Activated T-helper 1 cell treated with anti-CD3 and anti-CD28 coated beads, Interleukin-12 subunit alpha, Interleukin-12 subunit beta, Interleukin-2, Interleukin-4 antibody, amounts not matched to agents 30 ng/mL and 10 ng/mL and 1 ng/mL, durations not matched to agents 14 hours and 24 hours and 36 hours (primary cell): ENCODE data around the gene PGAM5. TPM values are rescaled to one million over a fixed set of nuclear protein-coding genes. Genes with fewer than 3 reads are reported as not detected.

Experiments used
- DNase-seq: peaks from one replicate; pipeline ENCODE4 v3.0.0; 2021; ENCODE audit warnings: low spot score
- H3K27ac Mint-ChIP-seq: one replicate; pipeline ENCODE4 v1.8.0; 2021; ENCODE audit warnings: mild to moderate bottlenecking, mixed read lengths
- H3K27me3 Mint-ChIP-seq: one replicate; pipeline ENCODE4 v1.8.0; 2022; ENCODE audit warnings: mild to moderate bottlenecking, moderate library complexity, mixed read lengths; ENCODE audit not compliant: insufficient read depth
- H3K36me3 Mint-ChIP-seq: one replicate; pipeline ENCODE4 v1.8.0; 2021; ENCODE audit warnings: low read depth, mixed read lengths
- H3K4me1 Mint-ChIP-seq: one replicate; pipeline ENCODE4 v1.8.0; 2021; ENCODE audit warnings: low read depth, mixed read lengths
- H3K4me3 Mint-ChIP-seq: one replicate; pipeline ENCODE4 v1.8.0; 2021; ENCODE audit warnings: mild to moderate bottlenecking, moderate library complexity, mixed read lengths
- H3K9me3 Mint-ChIP-seq: one replicate; pipeline ENCODE4 v1.8.0; 2021; ENCODE audit warnings: mixed read lengths
- intact Hi-C: fragments of 100-400 bp; cut with micrococcal nuclease; formaldehyde crosslinking; loops from one replicate; pipeline ENCODE4 v1.15.1; 2024
- total RNA-seq: library from RNA; stranded (reverse); gene quantifications from 2 replicates; pipeline ENCODE4 v1.2.3, GENCODE V29; 2022

The PGAM5 gene
- total RNA-seq, 1 donor from 2014 or later, result 111 TPM

DNA sequence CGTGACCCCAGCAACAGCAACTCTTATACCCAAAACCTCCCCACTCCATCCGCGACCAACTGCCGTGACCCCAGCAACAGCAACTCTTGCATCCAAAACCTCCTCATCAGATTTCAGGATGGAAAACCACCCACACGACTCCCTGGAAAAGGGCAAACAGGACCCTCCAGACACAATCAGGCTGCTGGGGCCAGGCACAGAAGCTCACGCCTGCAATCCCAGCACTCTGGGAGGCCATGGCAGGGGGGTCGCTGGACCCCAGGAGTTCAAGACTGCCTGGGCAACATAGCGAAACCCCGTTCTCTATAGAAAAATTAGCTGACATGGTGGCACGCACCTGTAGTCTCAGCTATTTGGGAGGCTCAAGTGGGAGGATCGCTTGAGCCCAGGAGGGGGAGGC is 19.7 kb downstream of the PGAM5 start:
- Mint-ChIP-seq H3K36me3 (peaks cover 76% of the 10 kb centered on the region), H3K9me3 (peaks cover 4% of the 10 kb centered on the region), H3K4me3 (no peak overlapping the region), H3K4me1 (no peaks in the 10 kb centered on the region), H3K27me3 (no peaks in the 10 kb centered on the region), H3K27ac (no peak overlapping the region)
- no peak for DNase-seq
- intact Hi-C loops, result no loop called here

DNA sequence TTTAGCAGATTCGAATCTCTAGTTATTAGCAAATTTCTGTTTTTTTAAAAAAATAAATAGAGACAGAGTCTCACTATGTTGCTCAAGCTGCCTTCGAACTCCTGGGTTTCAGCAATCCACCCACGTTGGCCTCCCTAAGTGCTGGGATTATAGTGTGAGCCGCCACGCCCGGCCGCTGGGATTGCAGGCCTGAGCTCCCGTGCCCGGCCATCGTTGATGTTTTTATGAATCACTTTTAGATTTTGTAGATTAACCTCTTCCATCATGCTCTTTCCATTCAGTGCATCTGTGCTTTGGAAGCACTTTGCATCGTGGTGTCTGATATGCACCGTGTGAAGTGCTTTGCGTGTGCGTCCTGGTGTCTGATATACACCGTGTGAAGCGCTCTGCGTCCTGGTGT is 20.9 kb downstream of the PGAM5 start:
- DNase-seq, result no peak
- H3K4me3 Mint-ChIP-seq, result no peak overlapping the region
- no peaks in the 10 kb centered on the region for H3K4me1 Mint-ChIP-seq
- peaks cover 74% of the 10 kb centered on the region for H3K36me3 Mint-ChIP-seq
- no peak overlapping the region for H3K27ac Mint-ChIP-seq
- intact Hi-C loops, result no loop called here
- H3K9me3 Mint-ChIP-seq, result peaks cover 4% of the 10 kb centered on the region
- no peaks in the 10 kb centered on the region for H3K27me3 Mint-ChIP-seq

DNA sequence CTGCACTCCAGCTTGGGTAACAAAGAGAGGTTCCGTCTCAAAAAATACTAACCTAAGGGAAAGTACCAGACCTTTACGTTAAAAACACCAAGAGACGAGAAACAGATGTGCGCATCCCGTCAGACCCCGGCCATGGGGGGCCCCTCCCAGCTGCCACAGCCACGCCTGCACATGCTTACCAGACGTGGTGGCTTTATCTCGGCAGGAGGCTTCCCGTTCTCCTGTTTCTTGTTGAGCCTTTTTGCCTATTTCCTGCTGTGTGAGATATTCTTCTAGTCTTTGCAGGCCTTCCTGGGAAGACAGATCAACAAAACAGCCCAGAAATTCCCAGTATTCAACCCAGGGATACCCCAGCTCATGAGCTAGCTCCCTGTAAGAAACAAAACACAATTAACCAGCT is 23.6 kb downstream of the PGAM5 start:
- H3K36me3 Mint-ChIP-seq, result peaks cover 72% of the 10 kb centered on the region
- no peaks in the 10 kb centered on the region for H3K27me3 Mint-ChIP-seq
- no peak overlapping the region for H3K4me3 Mint-ChIP-seq
- no peak overlapping the region for H3K27ac Mint-ChIP-seq
- DNase-seq, result no peak
- no peaks in the 10 kb centered on the region for H3K4me1 Mint-ChIP-seq
- intact Hi-C loops, result no loop called here
- peaks cover 4% of the 10 kb centered on the region for H3K9me3 Mint-ChIP-seq

DNA sequence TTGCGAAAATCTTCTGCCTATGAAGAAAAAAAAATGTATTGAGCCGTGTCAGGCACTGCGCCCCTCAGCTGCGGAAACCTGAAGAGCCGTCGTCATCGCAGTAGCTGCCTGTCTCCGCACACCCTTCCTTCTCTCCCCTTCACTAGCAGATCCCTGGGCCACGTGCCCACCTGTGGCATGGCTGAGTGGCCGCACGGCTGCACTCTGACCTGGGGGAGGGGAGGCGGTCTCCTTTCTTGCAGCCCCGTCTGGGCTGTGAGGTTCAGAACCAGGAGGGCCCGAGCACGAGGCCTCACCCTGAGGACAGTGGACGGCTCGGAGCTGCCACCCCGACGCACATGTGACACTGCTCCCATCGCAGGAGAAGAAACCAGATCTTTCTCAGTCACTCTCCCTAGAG is 24.9 kb downstream of the PGAM5 start:
- no peaks in the 10 kb centered on the region for H3K4me1 Mint-ChIP-seq
- H3K27ac Mint-ChIP-seq, result no peak overlapping the region
- peaks cover 73% of the 10 kb centered on the region for H3K36me3 Mint-ChIP-seq
- no peak for DNase-seq
- H3K4me3 Mint-ChIP-seq, result no peak overlapping the region
- intact Hi-C loops, result no loop called here
- H3K27me3 Mint-ChIP-seq, result no peaks in the 10 kb centered on the region
- H3K9me3 Mint-ChIP-seq, result peaks cover 4% of the 10 kb centered on the region

DNA sequence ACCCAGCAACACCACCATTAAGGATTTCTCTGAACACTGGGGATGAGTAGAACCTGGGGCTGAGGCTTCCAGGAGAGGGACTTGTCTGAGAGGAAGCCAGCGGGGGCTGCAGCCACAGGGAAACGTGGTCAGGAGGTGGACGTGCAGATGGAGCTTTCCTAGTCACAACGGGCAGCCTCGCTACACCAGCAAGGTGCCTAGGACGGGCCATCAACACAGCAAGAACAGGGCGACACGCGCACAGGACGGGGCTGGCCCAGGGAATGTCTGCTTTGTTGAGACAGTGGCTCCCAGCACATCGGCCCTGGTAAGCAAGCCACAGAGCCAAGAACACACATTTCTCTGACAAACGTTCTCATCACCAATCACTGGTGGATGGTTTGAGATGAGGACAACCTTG is 25.7 kb downstream of the PGAM5 start:
- peaks cover 76% of the 10 kb centered on the region for H3K36me3 Mint-ChIP-seq
- H3K9me3 Mint-ChIP-seq, result peaks cover 4% of the 10 kb centered on the region
- H3K4me1 Mint-ChIP-seq, result no peaks in the 10 kb centered on the region
- intact Hi-C loops, result no loop called here
- no peak for DNase-seq
- H3K27me3 Mint-ChIP-seq, result no peaks in the 10 kb centered on the region
- H3K4me3 Mint-ChIP-seq, result no peak overlapping the region
- H3K27ac Mint-ChIP-seq, result no peak overlapping the region

DNA sequence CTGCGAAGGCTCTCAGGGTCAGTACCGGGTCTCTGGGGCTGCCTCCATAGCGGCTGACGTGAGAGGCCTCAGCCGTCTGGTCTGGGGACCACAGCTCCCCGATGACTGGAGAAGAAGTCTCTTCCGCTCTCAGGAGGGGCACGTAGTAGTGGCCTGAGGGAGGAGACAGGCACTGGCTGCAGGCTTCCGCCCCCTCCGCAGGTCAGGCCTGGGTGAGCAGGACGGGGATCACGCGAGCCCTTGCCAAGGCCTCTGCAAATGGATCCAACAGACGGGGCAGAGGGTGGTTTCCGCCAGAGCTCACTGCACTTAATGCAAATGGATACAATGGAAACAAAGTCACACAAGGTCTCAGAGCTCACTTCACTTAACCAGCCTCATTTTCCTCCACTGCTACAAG is 26.3 kb downstream of the PGAM5 start:
- peaks cover 76% of the 10 kb centered on the region for H3K36me3 Mint-ChIP-seq
- intact Hi-C loops, result no loop called here

DNA sequence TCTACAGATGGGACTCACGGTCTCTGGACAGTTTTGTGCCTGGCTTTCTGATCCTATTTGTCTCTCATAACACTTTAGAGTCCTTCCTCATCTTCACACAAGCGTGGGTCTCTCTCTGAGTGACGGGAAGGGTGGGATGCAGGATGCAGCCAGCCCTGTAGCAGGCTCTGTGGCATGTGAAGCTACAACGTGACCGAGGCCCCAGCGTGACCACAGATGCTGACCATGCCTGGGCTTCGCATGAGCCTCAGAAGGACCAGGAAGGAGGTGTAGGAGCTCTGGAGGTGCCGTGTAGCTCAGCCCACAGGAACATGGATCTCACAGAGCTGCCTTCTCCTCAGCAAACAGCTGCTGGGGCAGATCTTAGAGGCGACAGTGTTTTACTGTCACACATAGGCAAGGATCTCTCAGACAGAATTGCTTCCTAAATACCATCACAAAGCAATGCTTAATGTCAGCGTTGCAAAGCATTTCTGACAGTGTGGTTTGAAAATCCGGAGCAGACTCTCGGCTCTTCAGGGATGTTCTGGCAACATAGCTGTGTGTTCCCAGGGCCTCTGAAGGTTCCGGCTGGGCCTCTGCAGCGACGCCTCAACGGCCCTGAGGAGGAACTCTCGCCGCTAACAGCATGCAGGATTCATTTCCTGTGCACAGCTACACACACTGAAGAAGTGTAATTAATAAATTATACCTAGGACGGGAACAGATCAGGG is 29.1 kb downstream of the PGAM5 start:
- no peak for DNase-seq
- Mint-ChIP-seq H3K4me3 (no peak overlapping the region), H3K36me3 (peaks cover 74% of the 10 kb centered on the region), H3K27me3 (no peaks in the 10 kb centered on the region), H3K9me3 (no peaks in the 10 kb centered on the region), H3K27ac (no peak overlapping the region), H3K4me1 (peaks cover 7% of the 10 kb centered on the region)
- intact Hi-C loops, result no loop called here

More for the DNA sequence above, 26.3 kb downstream of the PGAM5 start:
- Mint-ChIP-seq H3K4me1 (no peaks in the 10 kb centered on the region), H3K27ac (no peak overlapping the region), H3K4me3 (no peak overlapping the region), H3K9me3 (no peaks in the 10 kb centered on the region), H3K27me3 (no peaks in the 10 kb centered on the region)
- no peak for DNase-seq

DNA sequence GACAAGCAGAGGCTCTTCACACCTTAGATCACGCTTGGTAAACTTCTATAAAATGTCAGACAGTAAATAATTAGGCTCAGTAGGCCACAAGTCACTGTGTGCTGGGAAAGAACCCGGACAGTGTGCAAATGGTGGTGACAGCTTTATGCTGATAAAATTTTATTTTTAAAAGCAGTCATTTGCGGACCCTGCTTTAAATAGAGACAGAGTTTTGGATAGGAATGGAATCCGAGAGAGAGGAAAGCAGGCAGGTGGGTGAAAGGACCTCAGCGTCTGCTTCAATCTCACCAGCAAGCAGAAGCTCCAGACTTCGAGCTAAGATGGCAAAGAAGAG is 29.6 kb downstream of the PGAM5 start:
- Mint-ChIP-seq H3K27me3 (no peaks in the 10 kb centered on the region), H3K27ac (no peak overlapping the region)

DNA sequence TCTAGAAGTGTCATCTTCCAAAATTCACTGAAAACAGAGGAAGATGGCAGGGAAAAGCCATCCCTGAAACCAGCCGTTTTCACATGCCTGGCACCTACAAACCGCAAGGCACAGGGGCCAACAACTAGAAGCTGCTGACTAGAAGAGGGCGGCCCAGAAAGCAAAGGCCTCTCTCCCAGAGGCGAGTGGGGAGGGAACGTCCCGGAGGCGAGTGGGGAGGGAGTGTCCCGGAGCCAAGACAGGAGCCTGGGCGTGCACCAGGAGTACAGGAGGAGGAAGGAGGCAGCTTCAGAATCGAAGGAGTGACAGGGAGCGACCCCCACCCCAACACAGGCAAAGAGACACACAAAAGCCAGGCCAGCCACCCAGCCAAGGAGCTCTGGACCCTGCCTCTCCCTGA is 30.0 kb downstream of the PGAM5 start:
- Mint-ChIP-seq H3K27ac (no peak overlapping the region), H3K27me3 (no peaks in the 10 kb centered on the region), H3K4me1 (peaks cover 7% of the 10 kb centered on the region), H3K4me3 (no peak overlapping the region), H3K9me3 (no peaks in the 10 kb centered on the region), H3K36me3 (peaks cover 76% of the 10 kb centered on the region)
- intact Hi-C loops, result no loop called here
- DNase-seq, result no peak

More for the DNA sequence above, 29.6 kb downstream of the PGAM5 start:
- Mint-ChIP-seq H3K9me3 (no peaks in the 10 kb centered on the region), H3K4me1 (peaks cover 7% of the 10 kb centered on the region), H3K36me3 (peaks cover 77% of the 10 kb centered on the region), H3K4me3 (no peak overlapping the region)
- DNase-seq, result no peak
- intact Hi-C loops, result no loop called here

DNA sequence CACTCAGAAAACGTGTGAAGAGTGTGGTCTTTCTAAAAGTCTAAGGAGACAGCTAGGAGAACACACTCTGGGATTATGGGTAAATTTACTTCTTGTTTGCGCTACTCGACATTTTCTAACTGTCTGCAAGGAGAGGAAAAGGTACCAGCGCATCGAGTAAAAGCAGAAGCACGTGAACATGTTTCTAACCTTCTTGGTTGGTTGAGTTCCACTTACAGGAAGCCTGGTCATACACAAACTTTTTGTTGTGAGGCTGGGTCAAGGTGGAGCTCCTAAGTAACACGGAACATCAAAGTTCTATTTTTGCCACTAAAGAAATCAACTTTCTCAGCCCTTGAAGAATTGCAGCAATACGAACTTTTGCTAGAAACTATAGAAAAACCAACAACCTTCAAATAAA is 31.0 kb downstream of the PGAM5 start:
- Mint-ChIP-seq H3K4me3 (no peak overlapping the region), H3K27ac (no peak overlapping the region), H3K27me3 (no peaks in the 10 kb centered on the region), H3K4me1 (peaks cover 7% of the 10 kb centered on the region), H3K36me3 (peaks cover 72% of the 10 kb centered on the region), H3K9me3 (no peaks in the 10 kb centered on the region)
- no peak for DNase-seq
- intact Hi-C loops, result loop anchor here (1.0 kb wide), 1 partner anchor 9 kb away; no protein-coding TSS in a partner anchor

DNA sequence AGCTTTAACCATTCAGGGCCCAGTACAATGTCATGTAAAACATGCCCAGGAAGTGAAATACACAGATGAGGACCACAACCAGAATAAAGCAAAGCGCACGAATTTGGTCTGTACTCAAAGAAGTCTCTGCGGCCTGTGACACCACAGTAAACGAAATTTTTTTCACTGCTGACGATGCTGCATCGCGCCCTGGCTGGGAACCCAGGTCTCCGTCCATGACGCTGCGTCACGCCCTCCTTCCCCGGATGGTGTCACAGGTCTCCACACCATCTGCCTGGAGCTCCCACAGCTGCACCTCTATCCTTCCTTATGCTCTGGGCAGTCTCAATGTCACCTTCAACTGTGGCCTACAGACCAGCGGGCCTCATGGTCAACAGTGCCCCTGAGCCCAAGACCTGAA is 33.2 kb downstream of the PGAM5 start:
- H3K27ac Mint-ChIP-seq, result no peak overlapping the region
- H3K36me3 Mint-ChIP-seq, result peaks cover 76% of the 10 kb centered on the region
- H3K9me3 Mint-ChIP-seq, result no peaks in the 10 kb centered on the region
- no peak for DNase-seq
- no peaks in the 10 kb centered on the region for H3K27me3 Mint-ChIP-seq
- peaks cover 7% of the 10 kb centered on the region for H3K4me1 Mint-ChIP-seq
- intact Hi-C loops, result no loop called here
- no peak overlapping the region for H3K4me3 Mint-ChIP-seq

DNA sequence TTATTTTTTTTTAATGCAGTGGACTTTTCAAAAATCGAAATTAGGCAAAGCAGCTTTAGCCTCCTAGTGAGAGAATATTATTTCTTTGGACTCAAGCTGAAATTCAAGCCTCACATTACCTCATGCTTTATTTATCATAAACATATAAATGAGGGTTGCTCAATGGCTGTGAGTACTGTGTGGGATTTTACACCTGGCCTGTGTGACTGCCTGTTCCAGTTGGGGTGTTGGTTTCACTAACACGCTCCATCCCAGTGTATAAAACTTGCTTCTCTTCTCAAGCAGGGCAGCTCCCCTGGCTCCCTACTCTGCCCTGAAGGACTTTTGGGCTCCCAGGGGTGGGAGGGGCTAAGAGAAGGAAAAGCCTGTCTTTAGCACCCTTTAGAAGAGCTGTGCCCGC is 36.0 kb downstream of the PGAM5 start:
- Mint-ChIP-seq H3K27me3 (no peaks in the 10 kb centered on the region), H3K36me3 (peaks cover 64% of the 10 kb centered on the region), H3K9me3 (no peaks in the 10 kb centered on the region), H3K27ac (no peak overlapping the region), H3K4me3 (no peak overlapping the region), H3K4me1 (peaks cover 7% of the 10 kb centered on the region)
- intact Hi-C loops, result no loop called here
- no peak for DNase-seq

DNA sequence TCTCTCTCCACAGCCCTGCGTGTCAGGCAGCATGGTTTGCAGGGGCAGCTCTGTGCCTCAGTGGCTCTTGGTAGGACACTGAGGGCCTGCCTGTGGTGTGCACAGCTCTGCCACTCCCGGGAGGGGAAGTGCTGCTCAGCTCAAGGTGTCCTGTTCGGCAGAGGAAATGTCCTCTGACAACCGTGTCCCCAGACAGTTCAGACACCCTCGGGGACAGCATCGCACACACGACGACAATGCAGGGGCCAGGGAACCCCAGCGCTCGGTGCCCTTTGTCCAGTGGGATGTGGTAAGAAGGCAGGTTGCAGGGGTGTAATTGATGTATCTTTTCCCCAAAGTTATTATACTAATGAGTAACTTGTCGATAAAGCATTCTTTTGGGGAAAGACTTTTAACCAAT is 36.8 kb downstream of the PGAM5 start:
- no peaks in the 10 kb centered on the region for H3K9me3 Mint-ChIP-seq
- H3K4me1 Mint-ChIP-seq, result peaks cover 6% of the 10 kb centered on the region
- H3K36me3 Mint-ChIP-seq, result peaks cover 58% of the 10 kb centered on the region
- no peak overlapping the region for H3K27ac Mint-ChIP-seq
- intact Hi-C loops, result no loop called here
- no peak for DNase-seq
- no peaks in the 10 kb centered on the region for H3K27me3 Mint-ChIP-seq
- no peak overlapping the region for H3K4me3 Mint-ChIP-seq

DNA sequence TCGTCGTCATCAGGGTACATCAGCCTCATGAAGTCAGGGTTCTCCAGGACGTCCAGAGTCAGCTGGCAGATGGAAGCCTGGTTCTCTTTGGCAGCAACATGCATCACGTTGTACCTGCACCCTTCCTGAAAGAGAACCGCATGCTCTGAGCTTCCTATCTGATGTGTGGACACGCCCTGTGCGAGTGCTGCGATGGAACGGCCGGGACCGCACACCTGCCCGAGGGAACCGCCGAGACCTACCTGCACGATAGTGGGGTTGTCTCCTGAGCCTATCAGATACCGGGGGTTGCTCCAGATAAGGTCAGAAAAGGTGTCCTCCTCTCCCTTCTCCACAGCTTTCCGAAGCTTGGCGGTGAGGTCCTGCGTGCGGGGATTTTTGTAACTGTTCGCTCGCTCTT is 37.3 kb downstream of the PGAM5 start:
- intact Hi-C loops, result no loop called here
- Mint-ChIP-seq H3K27ac (no peak overlapping the region), H3K4me1 (peaks cover under 1% of the 10 kb centered on the region), H3K9me3 (no peaks in the 10 kb centered on the region), H3K4me3 (no peak overlapping the region), H3K36me3 (peaks cover 55% of the 10 kb centered on the region), H3K27me3 (no peaks in the 10 kb centered on the region)
- no peak for DNase-seq
